ENCODE results near the gene NISCH.

GRCh38 chr3:52528586-52529375, 73.4 kb downstream of the NISCH start:
- TF ChIP-seq CTCF (IDR thresholded peaks at IDR 0.05) (no peak), EZH2 (IDR thresholded peaks at IDR 0.05; ENCODE audit: borderline replicate concordance, insufficient read depth, low read depth, low read length, poor library complexity, severe bottlenecking) (no peak)
